ENCODE results near the gene FGD3. TPM values are rescaled to one million over a fixed set of nuclear protein-coding genes. Genes with fewer than 3 reads are reported as not detected.
"Not testable (repeated sequence)": the region's sequence is repeated elsewhere in the genome, so short reads cannot be mapped to it uniquely, and the experiment has no call there.

FGD3 gene
- total and polyA plus RNA-seq, 3 donors from 2014 or later, result 12.8 to 14.3 (median 14.0) TPM

GRCh38 chr9:92988215-92988768 lies 41.0 kb downstream of the FGD3 start:
- TF ChIP-seq CTCF (IDR thresholded peaks at IDR 0.05) (no peak), POLR2A (IDR thresholded peaks at IDR 0.05) (no peak)

DNA sequence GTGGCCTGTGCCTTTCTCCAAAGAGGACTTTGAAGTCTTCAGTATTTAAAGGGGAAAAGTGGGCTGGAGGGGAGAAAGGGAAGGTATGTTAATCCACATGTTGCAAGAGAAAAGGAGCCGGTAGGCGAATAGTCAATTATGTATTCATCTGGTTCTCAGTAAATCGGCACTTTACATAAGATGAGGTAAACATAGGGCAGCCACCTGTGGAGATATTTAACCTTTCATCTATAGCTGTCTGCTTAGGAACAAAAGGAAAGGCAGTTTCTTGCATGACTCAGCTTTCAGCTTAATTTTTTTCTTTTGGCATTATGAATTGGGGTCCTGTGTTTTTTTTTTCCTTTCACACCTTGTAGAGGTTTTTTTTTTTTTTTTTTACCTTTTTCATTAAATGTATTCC lies 42.2 kb downstream of the FGD3 start:
- H3K36me3 ChIP-seq (ENCODE audit: low read depth, missing control alignments), result no peaks in the 10 kb centered on the region
- no peak for DNase-seq
- H3K4me1 ChIP-seq, result peaks cover 4% of the 10 kb centered on the region
- intact Hi-C loops (cut with DNase I; ENCODE audit: low total_unique reads), result no loop called here
- H3K9me3 ChIP-seq, result no peaks in the 10 kb centered on the region
- no peak overlapping the region for H3K27ac ChIP-seq
- H3K4me3 ChIP-seq, result no peak overlapping the region
- no peak for TF ChIP-seq CTCF (IDR thresholded peaks at IDR 0.05)
- no peak for TF ChIP-seq POLR2A (IDR thresholded peaks at IDR 0.05)
- H3K27me3 ChIP-seq, result no peaks in the 10 kb centered on the region
- 52 to 73% methylated on average over 3 of the region's 3 CpGs for WGBS, 2 donors

More at GRCh38 chr9:92988215-92988768, 41.0 kb downstream of the FGD3 start:
- Histone ChIP-seq H3K27ac (no peak overlapping the region), H3K27me3 (no peaks in the 10 kb centered on the region), H3K4me3 (no peak overlapping the region), H3K36me3 (ENCODE audit: low read depth, missing control alignments) (no peaks in the 10 kb centered on the region), H3K9me3 (no peaks in the 10 kb centered on the region), H3K4me1 (peaks cover 4% of the 10 kb centered on the region)
- DNase-seq, result no peak
- 90 to 100% methylated on average over 1 of the region's 1 CpG for WGBS, 2 donors
- intact Hi-C loops (cut with DNase I; ENCODE audit: low total_unique reads), result no loop called here

DNA sequence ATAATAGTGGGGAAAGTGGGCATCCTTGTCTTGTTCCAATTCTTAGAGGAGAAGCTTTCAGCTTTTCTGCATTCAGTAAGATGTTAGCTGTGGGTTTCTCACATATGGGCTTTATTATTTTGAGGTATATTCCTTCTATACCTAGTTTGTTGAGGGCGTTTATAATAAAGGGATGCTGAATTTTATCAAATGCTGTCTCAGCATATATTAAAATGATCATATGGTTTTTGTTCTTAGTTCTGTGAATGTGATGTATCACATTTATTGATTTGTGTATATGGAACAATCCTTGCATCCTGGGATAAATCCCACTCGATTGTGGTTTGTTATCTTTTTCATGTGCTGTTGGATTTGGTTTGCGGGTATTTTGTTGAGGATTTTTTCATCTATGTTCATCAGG lies 43.1 kb downstream of the FGD3 start:
- no peaks in the 10 kb centered on the region for H3K27me3 ChIP-seq
- no peak overlapping the region for H3K4me3 ChIP-seq
- TF ChIP-seq CTCF (IDR thresholded peaks at IDR 0.05), result no peak
- TF ChIP-seq POLR2A (IDR thresholded peaks at IDR 0.05), result no peak
- DNase-seq, result no peak
- H3K4me1 ChIP-seq, result peaks cover 4% of the 10 kb centered on the region
- intact Hi-C loops (cut with DNase I; ENCODE audit: low total_unique reads), result no loop called here
- no peak overlapping the region for H3K27ac ChIP-seq
- 90 to 91% methylated on average over 3 of the region's 3 CpGs for WGBS, 2 donors
- no peaks in the 10 kb centered on the region for H3K9me3 ChIP-seq
- no peaks in the 10 kb centered on the region for H3K36me3 ChIP-seq (ENCODE audit: low read depth, missing control alignments)

- H3K27me3 ChIP-seq, result no peaks in the 10 kb centered on the region
- H3K27ac ChIP-seq, result no peak overlapping the region
- DNase-seq, result no peak
- no peak overlapping the region for H3K4me3 ChIP-seq
- no peak for TF ChIP-seq POLR2A (IDR thresholded peaks at IDR 0.05)
- TF ChIP-seq CTCF (IDR thresholded peaks at IDR 0.05), result no peak
- intact Hi-C loops (cut with DNase I; ENCODE audit: low total_unique reads), result no loop called here
- H3K4me1 ChIP-seq, result no peaks in the 10 kb centered on the region
- WGBS, 2 donors, result 88 to 100% methylated on average over 2 to 4 of the region's 4 CpGs
- no peaks in the 10 kb centered on the region for H3K9me3 ChIP-seq
- no peaks in the 10 kb centered on the region for H3K36me3 ChIP-seq (ENCODE audit: low read depth, missing control alignments)
Measured at GRCh38 chr9:92992549-92992948, 45.2 kb downstream of the FGD3 start.

DNA sequence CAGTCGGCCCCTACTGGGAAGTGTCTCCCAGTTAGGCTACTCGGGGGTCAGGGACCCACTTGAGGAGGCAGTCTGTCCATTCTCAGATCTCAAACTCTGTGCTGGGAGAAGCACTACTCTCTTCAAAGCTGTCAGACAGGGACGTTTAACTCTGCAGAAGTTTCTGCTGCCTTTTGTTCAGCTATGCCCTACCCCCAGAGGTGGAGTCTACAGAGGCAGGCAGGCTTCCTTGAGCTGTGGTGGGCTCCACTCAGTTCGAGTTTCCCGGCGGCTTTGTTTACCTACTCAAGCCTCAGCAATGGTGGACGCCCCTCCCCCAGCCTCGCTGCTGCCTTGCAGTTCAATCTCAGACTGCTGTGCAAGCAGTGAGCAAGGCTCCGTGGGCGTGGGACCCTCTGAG lies 51.5 kb downstream of the FGD3 start:
- peaks cover 13% of the 10 kb centered on the region for H3K4me1 ChIP-seq
- H3K36me3 ChIP-seq (ENCODE audit: low read depth, missing control alignments); H3K27me3 ChIP-seq; H3K27ac ChIP-seq; H3K4me3 ChIP-seq; H3K9me3 ChIP-seq; intact Hi-C loops (cut with DNase I; ENCODE audit: low total_unique reads): not testable (repeated sequence)
- WGBS, 2 donors, result 71 to 92% methylated on average over 3 to 10 of the region's 10 CpGs
- DNase-seq, result peak; percentile 8

Data from testis (tissue), 3 donors.